Ovary (tissue), 9 donors: ENCODE results near the gene HOOK2. TPM values are rescaled to one million over a fixed set of nuclear protein-coding genes. Genes with fewer than 3 reads are reported as not detected.
A peak's percentile ranks its signal among the peaks of the same experiment; 100 is the strongest.

ENCODE experiments used
- DNase-seq, 5 donors: peaks; one replicate each; pipeline ENCODE4 v3.0.0-alpha.2; 2019 to 2020
- H3K27ac ChIP-seq, 2 donors: fragments of 200-600 bp; one replicate each; pipeline versions ENCODE4 v1.5.1 to v1.8.0; 2019 to 2022
- H3K27me3 ChIP-seq: fragments of 200-600 bp; one replicate; pipeline ENCODE4 v1.8.0; 2022
- H3K36me3 ChIP-seq: fragments of 200-600 bp; sonication (generic); one replicate; pipeline ENCODE4 v1.5.1; 2019
- H3K4me1 ChIP-seq: one replicate; pipeline ENCODE4 v1.8.1; 2013; ENCODE audit warnings: mild to moderate bottlenecking, moderate library complexity; ENCODE audit not compliant: insufficient read depth
- H3K4me3 ChIP-seq: fragments of 200-600 bp; sonication (generic); one replicate; pipeline ENCODE4 v1.5.1; 2017
- H3K9me3 ChIP-seq, 2 donors: fragments of 200-600 bp in 1 of 2; sonication (generic) in 1 of 2; one replicate each; pipeline versions ENCODE4 v1.5.1 to v1.8.1; 2013 to 2019; ENCODE audit warnings: mild to moderate bottlenecking in 1 of 2, moderate library complexity in 1 of 2
- EP300 ChIP-seq: sonication (generic); formaldehyde crosslinking; IDR thresholded peaks from one replicate; pipeline ENCODE4 v1.6.1; 2017; ENCODE audit warnings: antibody characterized with exemption
- POLR2A ChIP-seq: fragments of 450-650 bp; IDR thresholded peaks from one replicate; pipeline ENCODE4 v1.6.1; 2017; ENCODE audit warnings: antibody characterized with exemption, mild to moderate bottlenecking, moderate library complexity
- WGBS, 3 donors: extraction: QIAGEN DNeasy Blood & Tissue Kit in 1 of 3; methylation state at CpG; one replicate each; pipeline versions ENCODE4 v1.1.5 to v1.1.7; 2013 to 2017; 5-methylcytosine and 5-hydroxymethylcytosine counted together
- intact Hi-C, 4 donors: fragments of 100-400 bp; cut with DNase I; formaldehyde crosslinking; loops; one replicate each; pipeline versions ENCODE4 v1.11.0 to v1.15.1; 2022 to 2023
- polyA plus RNA-seq, 2 donors: library from polyadenylated mRNA; stranded (reverse); fragments of 200-250 nt in 1 of 2; fragments of 350-450 nt in 1 of 2; fragmentation: Illumina TruSeq in 1 of 2; extraction: RNeasy Lipid Tissue Mini Kit (QIAGEN cat#74804) in 1 of 2; gene quantifications; one replicate each; pipeline ENCODE4 v1.2.3, GENCODE V29; 2013 to 2014
- total RNA-seq, 7 donors: library from RNA; depleted of rRNA in 2 of 7; stranded (reverse); fragments of >200 nt in 2 of 7; fragmentation: NEBNext Ultra II Directional in 3 of 7; extraction: Animal tissue kit (Norgen Biotek cat#: 25700) in 3 of 7; gene quantifications; one replicate each; pipeline versions ENCODE4 v1.1.0 to v1.2.4, GENCODE V29; 2016 to 2023
- TF ChIP-seq, protein P1 (sequence below), 3 donors: fragments of 450-650 bp in 2 of 3; fragments of 200-600 bp in 1 of 3; IDR thresholded peaks; one replicate each; pipeline versions ENCODE4 v1.5.1 to v1.8.0; 2016 to 2022; ENCODE audit warnings: antibody characterized with exemption in 3 of 3, mild to moderate bottlenecking in 1 of 3
- donor health status: DM: no; HTN: no; CAD: no; lungs with moderate emphysema.
- donor health status: DM: no; HTN: no; CAD: no.
- donor health status: Bipolar disorder and iron deficiency.
- donor health status: DM: yes; HTN: yes; CAD: no.
- donor health status: DM: no; HTN: no; CAD: no.
- donor health status: DM: yes; HTN: yes; CAD: no.

HOOK2 gene
- total and polyA plus RNA-seq, 9 donors: 12.2 to 52.2 (median 27.9) TPM

DNA sequence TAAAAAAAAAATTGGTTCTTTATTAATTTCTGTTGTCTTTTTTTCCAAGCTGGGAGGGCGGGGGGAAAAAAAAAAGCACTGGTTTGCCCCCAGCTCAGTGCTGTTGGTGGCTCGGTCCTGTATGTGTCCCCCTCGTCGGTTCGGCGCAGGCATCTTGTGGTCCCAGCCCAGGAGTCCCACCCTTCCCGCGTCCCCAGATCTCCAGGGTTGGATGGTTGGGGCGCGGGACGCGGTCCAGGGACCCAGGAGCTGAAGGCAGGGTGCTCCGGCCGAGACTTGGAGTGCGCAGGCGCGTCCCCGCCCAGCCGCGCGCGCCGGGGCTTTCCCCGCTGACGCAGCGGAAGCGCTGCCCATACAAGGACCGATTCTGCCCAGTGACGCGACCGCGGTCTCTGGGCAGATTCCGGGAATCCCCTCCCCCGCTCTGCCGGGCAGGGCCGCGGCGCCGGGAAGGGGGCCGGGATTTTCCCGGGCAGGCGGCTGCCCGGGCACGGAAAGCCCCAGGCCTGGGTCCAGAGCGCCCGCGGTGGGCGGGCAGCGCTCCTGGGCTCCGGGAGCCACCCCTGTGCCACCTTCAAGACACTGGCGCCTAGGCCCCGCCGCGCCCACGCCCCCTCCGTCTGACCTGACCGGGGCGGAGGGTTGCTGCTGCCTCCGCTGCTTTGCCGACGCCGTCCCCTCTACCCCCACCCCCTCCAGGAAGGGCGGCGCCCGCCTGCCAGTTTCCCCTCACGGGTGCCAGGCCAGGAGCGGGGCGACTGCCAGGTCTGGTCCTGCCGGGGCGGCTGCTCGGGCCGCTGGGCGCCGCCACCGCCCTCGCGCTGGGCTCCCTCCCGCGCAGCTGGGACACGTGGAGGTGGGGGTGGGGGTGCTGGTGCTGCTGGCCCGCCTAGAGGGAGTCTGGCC, 18.2 kb upstream of the HOOK2 start:
- WGBS, 3 donors: 0 to 1% (median 1%) methylated on average over 68 to 81 of the region's 81 CpGs
- Histone ChIP-seq H3K27me3 (no peaks in the 10 kb centered on the region), H3K9me3 (no peaks in the 10 kb centered on the region), H3K36me3 (no peaks in the 10 kb centered on the region), H3K4me3 (peak overlapping the region; percentile 80), H3K4me1 (peaks cover 7% of the 10 kb centered on the region), H3K27ac (peak overlapping the region; percentile 95 to 99)
- peak; percentile 92 to 97 (median 96) for DNase-seq
- intact Hi-C loops: no loop called here
- TF ChIP-seq EP300: peak; percentile 99
- TF ChIP-seq POLR2A: peak; percentile 78
- TF ChIP-seq, protein P1, sequence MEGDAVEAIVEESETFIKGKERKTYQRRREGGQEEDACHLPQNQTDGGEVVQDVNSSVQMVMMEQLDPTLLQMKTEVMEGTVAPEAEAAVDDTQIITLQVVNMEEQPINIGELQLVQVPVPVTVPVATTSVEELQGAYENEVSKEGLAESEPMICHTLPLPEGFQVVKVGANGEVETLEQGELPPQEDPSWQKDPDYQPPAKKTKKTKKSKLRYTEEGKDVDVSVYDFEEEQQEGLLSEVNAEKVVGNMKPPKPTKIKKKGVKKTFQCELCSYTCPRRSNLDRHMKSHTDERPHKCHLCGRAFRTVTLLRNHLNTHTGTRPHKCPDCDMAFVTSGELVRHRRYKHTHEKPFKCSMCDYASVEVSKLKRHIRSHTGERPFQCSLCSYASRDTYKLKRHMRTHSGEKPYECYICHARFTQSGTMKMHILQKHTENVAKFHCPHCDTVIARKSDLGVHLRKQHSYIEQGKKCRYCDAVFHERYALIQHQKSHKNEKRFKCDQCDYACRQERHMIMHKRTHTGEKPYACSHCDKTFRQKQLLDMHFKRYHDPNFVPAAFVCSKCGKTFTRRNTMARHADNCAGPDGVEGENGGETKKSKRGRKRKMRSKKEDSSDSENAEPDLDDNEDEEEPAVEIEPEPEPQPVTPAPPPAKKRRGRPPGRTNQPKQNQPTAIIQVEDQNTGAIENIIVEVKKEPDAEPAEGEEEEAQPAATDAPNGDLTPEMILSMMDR (IDR thresholded peaks at IDR 0.05): peak in 1 of 3 donors; percentile 27

DNA sequence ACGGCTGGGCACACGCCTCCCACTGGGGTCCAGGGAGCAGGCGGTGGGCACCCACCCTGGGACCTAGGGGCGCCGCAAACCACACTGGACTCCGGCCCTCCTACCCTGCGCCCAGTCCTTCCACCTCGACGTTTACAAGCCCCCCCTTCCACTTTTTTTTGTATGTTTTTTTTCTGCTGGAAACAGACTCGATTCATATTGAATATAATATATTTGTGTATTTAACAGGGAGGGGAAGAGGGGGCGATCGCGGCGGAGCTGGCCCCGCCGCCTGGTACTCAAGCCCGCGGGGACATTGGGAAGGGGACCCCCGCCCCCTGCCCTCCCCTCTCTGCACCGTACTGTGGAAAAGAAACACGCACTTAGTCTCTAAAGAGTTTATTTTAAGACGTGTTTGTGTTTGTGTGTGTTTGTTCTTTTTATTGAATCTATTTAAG, 17.5 kb upstream of the HOOK2 start:
- 0 to 1% (median 1%) methylated on average over 22 of the region's 22 CpGs for WGBS, 3 donors
- Histone ChIP-seq H3K9me3 (no peaks in the 10 kb centered on the region), H3K4me3 (peak overlapping the region; percentile 80), H3K36me3 (no peaks in the 10 kb centered on the region), H3K4me1 (peaks cover 8% of the 10 kb centered on the region), H3K27ac (peak overlapping the region; percentile 95 to 99), H3K27me3 (no peaks in the 10 kb centered on the region)
- intact Hi-C loops: no loop called here
- TF ChIP-seq, protein P1 (IDR thresholded peaks at IDR 0.05): no peak
- TF ChIP-seq POLR2A (no peak), EP300 (no peak)
- peak in 3 of 5 donors; percentile 25 to 62 (median 51) for DNase-seq

DNA sequence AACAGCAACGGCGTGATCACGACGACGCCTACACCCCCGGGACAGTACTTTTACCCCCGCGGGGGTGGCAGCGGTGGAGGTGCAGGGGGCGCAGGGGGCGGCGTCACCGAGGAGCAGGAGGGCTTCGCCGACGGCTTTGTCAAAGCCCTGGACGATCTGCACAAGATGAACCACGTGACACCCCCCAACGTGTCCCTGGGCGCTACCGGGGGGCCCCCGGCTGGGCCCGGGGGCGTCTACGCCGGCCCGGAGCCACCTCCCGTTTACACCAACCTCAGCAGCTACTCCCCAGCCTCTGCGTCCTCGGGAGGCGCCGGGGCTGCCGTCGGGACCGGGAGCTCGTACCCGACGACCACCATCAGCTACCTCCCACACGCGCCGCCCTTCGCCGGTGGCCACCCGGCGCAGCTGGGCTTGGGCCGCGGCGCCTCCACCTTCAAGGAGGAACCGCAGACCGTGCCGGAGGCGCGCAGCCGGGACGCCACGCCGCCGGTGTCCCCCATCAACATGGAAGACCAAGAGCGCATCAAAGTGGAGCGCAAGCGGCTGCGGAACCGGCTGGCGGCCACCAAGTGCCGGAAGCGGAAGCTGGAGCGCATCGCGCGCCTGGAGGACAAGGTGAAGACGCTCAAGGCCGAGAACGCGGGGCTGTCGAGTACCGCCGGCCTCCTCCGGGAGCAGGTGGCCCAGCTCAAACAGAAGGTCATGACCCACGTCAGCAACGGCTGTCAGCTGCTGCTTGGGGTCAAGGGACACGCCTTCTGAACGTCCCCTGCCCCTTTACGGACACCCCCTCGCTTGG, 16.9 kb upstream of the HOOK2 start:
- intact Hi-C loops: no loop called here
- Histone ChIP-seq H3K4me1 (peaks cover 8% of the 10 kb centered on the region), H3K4me3 (peak overlapping the region; percentile 80), H3K27me3 (no peaks in the 10 kb centered on the region), H3K9me3 (no peaks in the 10 kb centered on the region), H3K27ac (peak overlapping the region; percentile 95 to 99), H3K36me3 (no peaks in the 10 kb centered on the region)
- peak; percentile 74 to 84 (median 76) for DNase-seq
- 0 to 1% (median 0%) methylated on average over 48 to 84 of the region's 84 CpGs for WGBS, 3 donors
- TF ChIP-seq EP300: no peak
- TF ChIP-seq, protein P1 (IDR thresholded peaks at IDR 0.05): peak in 1 of 3 donors; percentile 13
- TF ChIP-seq POLR2A: no peak

DNA sequence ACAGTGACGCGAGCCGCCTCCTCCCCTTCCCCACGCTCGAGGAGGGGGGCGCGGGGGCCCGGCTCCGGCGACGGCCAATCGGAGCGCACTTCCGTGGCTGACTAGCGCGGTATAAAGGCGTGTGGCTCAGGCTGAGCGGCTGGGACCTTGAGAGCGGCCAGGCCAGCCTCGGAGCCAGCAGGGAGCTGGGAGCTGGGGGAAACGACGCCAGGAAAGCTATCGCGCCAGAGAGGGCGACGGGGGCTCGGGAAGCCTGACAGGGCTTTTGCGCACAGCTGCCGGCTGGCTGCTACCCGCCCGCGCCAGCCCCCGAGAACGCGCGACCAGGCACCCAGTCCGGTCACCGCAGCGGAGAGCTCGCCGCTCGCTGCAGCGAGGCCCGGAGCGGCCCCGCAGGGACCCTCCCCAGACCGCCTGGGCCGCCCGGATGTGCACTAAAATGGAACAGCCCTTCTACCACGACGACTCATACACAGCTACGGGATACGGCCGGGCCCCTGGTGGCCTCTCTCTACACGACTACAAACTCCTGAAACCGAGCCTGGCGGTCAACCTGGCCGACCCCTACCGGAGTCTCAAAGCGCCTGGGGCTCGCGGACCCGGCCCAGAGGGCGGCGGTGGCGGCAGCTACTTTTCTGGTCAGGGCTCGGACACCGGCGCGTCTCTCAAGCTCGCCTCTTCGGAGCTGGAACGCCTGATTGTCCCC, 16.1 kb upstream of the HOOK2 start, which contains the start of gene JUNB:
JUNB (plus strand) TSS at position 142 of the 706 bp plus-strand sequence; CDS start at position 428, 286 bp downstream.
- TF ChIP-seq, protein P1 (IDR thresholded peaks at IDR 0.05): peak; percentile 1 to 31 (median 9)
- peak; percentile 99 for TF ChIP-seq EP300
- TF ChIP-seq POLR2A: peak; percentile 100
- intact Hi-C loops: no loop called here
- Histone ChIP-seq H3K36me3 (no peaks in the 10 kb centered on the region), H3K9me3 (no peaks in the 10 kb centered on the region), H3K4me3 (peak within 1 kb of the TSS; percentile 80), H3K27me3 (no peaks in the 10 kb centered on the region), H3K4me1 (peaks cover 8% of the 10 kb centered on the region), H3K27ac (peak within 1 kb of the TSS; percentile 95 to 99)
- WGBS, 3 donors: 0% methylated on average over 49 to 73 of the region's 73 CpGs
- DNase-seq: peak; percentile 98 to 99 (median 98)
